Measurements from ENCODE around the gene RANBP9.
A peak's percentile ranks its signal among the peaks of the same experiment; 100 is the strongest.

Gene RANBP9

GRCh38 chr6:13581700-13582229 is 129.9 kb downstream of the RANBP9 start:
- peak in 14 of 42 donors; percentile 15 to 45 (median 29) for DNase-seq
- intact Hi-C loops (cut with DNase I), result no loop called here

- intact Hi-C loops (cut with DNase I), result loop anchor here (10.0 kb wide), 3 partner anchors 125 to 245 kb away; partner anchors contain the start of gene RANBP9
- peak in 1 of 42 donors; percentile 21 for DNase-seq
These were observed 131.7 kb downstream of the RANBP9 start for GRCh38 chr6:13579911-13580310.

- no peak for DNase-seq
- intact Hi-C loops (cut with DNase I), result loop anchor here (10.0 kb wide), 3 partner anchors 123 to 243 kb away; partner anchors contain the start of gene RANBP9
These were observed 133.7 kb downstream of the RANBP9 start for GRCh38 chr6:13577926-13578325.

GRCh38 chr6:13576017-13576416 is 135.6 kb downstream of the RANBP9 start:
- intact Hi-C loops (cut with DNase I), result loop anchor here (10.0 kb wide), 3 partner anchors 121 to 241 kb away; partner anchors contain the start of gene RANBP9
- DNase-seq, result no peak

GRCh38 chr6:13575377-13575775 is 136.3 kb downstream of the RANBP9 start:
- no peak for DNase-seq
- intact Hi-C loops (cut with DNase I), result loop anchor here (10.0 kb wide), 3 partner anchors 121 to 241 kb away; partner anchors contain the start of gene RANBP9

- DNase-seq, result peak; percentile 57 to 91 (median 80)
- intact Hi-C loops (cut with DNase I), result loop anchor here (1.0 to 10.0 kb wide), 5 partner anchors 41 to 240 kb away; partner anchors contain the start of genes NOL7 and RANBP9
These were observed 136.9 kb downstream of the RANBP9 start, which contains the start of gene SIRT5 for GRCh38 chr6:13574571-13575376. SIRT5 (plus strand) TSS chr6:13574601; CDS start chr6:13584111, 9,510 bp downstream.

GRCh38 chr6:13574149-13574570 is 137.5 kb downstream of the RANBP9 start:
- peak; percentile 69 to 95 (median 90) for DNase-seq
- intact Hi-C loops (cut with DNase I), result loop anchor here (1.0 to 10.0 kb wide), 5 partner anchors 41 to 239 kb away; partner anchors contain the start of genes NOL7 and RANBP9

GRCh38 chr6:13573669-13574110 is 137.9 kb downstream of the RANBP9 start:
- peak in 41 of 42 donors; percentile 7 to 80 (median 44) for DNase-seq
- intact Hi-C loops (cut with DNase I), result loop anchor here (1.0 to 10.0 kb wide), 5 partner anchors 42 to 239 kb away; partner anchors contain the start of genes NOL7 and RANBP9

- DNase-seq, result no peak
- intact Hi-C loops (cut with DNase I), result loop anchor here (5.0 to 10.0 kb wide), 4 partner anchors 118 to 238 kb away; partner anchors contain the start of gene RANBP9
These were observed 138.5 kb downstream of the RANBP9 start for GRCh38 chr6:13572951-13573654.

- no peak for DNase-seq
- intact Hi-C loops (cut with DNase I), result loop anchor here (5.0 to 10.0 kb wide), 4 partner anchors 117 to 237 kb away; partner anchors contain the start of gene RANBP9
These were observed 139.4 kb downstream of the RANBP9 start for GRCh38 chr6:13572240-13572639.

Measured in head of caudate nucleus (tissue), 42 donors.